HepG2 (cell line): ENCODE data around the gene CRB1.

Experiments
- GTF2F1 ChIP-seq: fragments of 150-350 bp; IDR thresholded peaks from 2 replicates; pipeline ENCODE4 v1.6.1; 2014; ENCODE audit warnings: low read length
- HNRNPK ChIP-seq: fragments of 200-400 bp; formaldehyde crosslinking; IDR thresholded peaks from 2 replicates; pipeline ENCODE4 v1.6.1; 2018; ENCODE audit warnings: low read length, low read depth, moderate library complexity, mild to moderate bottlenecking; ENCODE audit not compliant: poor library complexity, severe bottlenecking
- PBX3 ChIP-seq: sonication (generic); formaldehyde crosslinking; IDR thresholded peaks from 2 replicates; pipeline ENCODE4 v1.8.1; 2023; ENCODE audit warnings: missing genetic modification reagents, inconsistent platforms, borderline replicate concordance
- RFX5 ChIP-seq: IDR thresholded peaks from 2 replicates; pipeline ENCODE4 v1.6.1; 2011; ENCODE audit warnings: low read depth, low read length, improper control_type of control experiment
- SIN3A ChIP-seq: IDR thresholded peaks from 2 replicates; pipeline ENCODE4 v1.6.1; 2011; ENCODE audit warnings: low read depth, mild to moderate bottlenecking, control low read depth, low read length, borderline replicate concordance
- TEAD2 ChIP-seq: sonication (generic); formaldehyde crosslinking; IDR thresholded peaks from 2 replicates; pipeline ENCODE4 v1.9.0; 2021; ENCODE audit warnings: missing genetic modification reagents
- UBTF ChIP-seq: sonication (generic); formaldehyde crosslinking; IDR thresholded peaks from 2 replicates; pipeline ENCODE4 v1.4.0; 2020; ENCODE audit warnings: mild to moderate bottlenecking, missing genetic modification reagents
- ZNF614 ChIP-seq: IDR thresholded peaks from 2 replicates; pipeline ENCODE4 v1.6.1; 2018; ENCODE audit warnings: missing biosample characterization, missing genetic modification reagents, inconsistent platforms, borderline replicate concordance
- ZSCAN20 ChIP-seq: sonication (generic); formaldehyde crosslinking; IDR thresholded peaks from 2 replicates; pipeline ENCODE4 v1.4.0; 2020; ENCODE audit warnings: missing genetic modification reagents, mild to moderate bottlenecking, borderline replicate concordance
- ZSCAN29 ChIP-seq: sonication (generic); formaldehyde crosslinking; conservative IDR thresholded peaks from 2 replicates; pipeline ENCODE4 v1.4.0; 2020; ENCODE audit warnings: mild to moderate bottlenecking, missing genetic modification reagents
- TF ChIP-seq, protein P1 (sequence below): IDR thresholded peaks from 2 replicates; pipeline ENCODE4 v1.6.1; 2012; ENCODE audit warnings: inconsistent platforms
- TF ChIP-seq, protein P2 (sequence below): sonication (generic); formaldehyde crosslinking; IDR thresholded peaks from 2 replicates; pipeline ENCODE4 v1.5.0; 2020; ENCODE audit warnings: mild to moderate bottlenecking, missing genetic modification reagents, moderate library complexity
- TF ChIP-seq, protein P3 (sequence below): sonication (generic); formaldehyde crosslinking; IDR thresholded peaks from 2 replicates; pipeline ENCODE4 v1.8.0; 2022; ENCODE audit warnings: missing genetic modification reagents, mild to moderate bottlenecking, inconsistent platforms, borderline replicate concordance

DNA sequence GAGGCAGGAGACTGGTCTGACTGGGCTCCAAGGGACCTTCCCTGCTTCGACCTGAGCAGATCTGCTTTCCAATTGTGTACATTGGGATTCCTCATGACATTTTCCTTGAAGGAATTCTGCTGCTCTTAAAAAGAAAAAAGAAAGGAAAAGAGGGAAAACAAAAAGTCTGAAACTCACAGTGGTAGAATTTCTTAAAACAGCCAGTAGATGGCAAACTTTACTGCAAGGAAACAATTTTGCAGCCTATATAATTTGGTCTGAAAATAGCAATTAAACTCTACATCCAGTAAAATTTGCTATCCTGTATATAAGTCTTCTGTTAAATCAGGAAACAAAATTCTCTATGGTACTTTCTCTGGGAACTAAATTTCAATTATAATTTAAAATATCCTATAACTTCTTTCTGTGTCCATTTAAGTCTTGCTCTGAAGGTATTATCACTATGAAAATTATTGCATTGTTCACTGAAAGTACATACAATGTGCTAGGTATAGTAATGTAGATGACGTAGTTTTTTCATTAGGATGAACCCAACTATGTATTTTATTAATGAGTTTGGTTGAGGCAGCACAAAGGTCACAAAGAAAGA, 59.8 kb downstream of the CRB1 start:
- TF ChIP-seq GTF2F1 (no peak), ZSCAN20 (CRISPR knock-in tag) (no peak), TEAD2 (CRISPR knock-in tag) (no peak), RFX5 (no peak), ZSCAN29 (CRISPR knock-in tag) (no peak), ZNF614 (no peak), PBX3 (no peak), SIN3A (no peak), UBTF (CRISPR knock-in tag) (no peak), HNRNPK (no peak)
- TF ChIP-seq, protein P1, sequence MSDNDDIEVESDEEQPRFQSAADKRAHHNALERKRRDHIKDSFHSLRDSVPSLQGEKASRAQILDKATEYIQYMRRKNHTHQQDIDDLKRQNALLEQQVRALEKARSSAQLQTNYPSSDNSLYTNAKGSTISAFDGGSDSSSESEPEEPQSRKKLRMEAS = no peak
- TF ChIP-seq, protein P2, sequence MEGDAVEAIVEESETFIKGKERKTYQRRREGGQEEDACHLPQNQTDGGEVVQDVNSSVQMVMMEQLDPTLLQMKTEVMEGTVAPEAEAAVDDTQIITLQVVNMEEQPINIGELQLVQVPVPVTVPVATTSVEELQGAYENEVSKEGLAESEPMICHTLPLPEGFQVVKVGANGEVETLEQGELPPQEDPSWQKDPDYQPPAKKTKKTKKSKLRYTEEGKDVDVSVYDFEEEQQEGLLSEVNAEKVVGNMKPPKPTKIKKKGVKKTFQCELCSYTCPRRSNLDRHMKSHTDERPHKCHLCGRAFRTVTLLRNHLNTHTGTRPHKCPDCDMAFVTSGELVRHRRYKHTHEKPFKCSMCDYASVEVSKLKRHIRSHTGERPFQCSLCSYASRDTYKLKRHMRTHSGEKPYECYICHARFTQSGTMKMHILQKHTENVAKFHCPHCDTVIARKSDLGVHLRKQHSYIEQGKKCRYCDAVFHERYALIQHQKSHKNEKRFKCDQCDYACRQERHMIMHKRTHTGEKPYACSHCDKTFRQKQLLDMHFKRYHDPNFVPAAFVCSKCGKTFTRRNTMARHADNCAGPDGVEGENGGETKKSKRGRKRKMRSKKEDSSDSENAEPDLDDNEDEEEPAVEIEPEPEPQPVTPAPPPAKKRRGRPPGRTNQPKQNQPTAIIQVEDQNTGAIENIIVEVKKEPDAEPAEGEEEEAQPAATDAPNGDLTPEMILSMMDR = peak; percentile 32
- TF ChIP-seq, protein P3, sequence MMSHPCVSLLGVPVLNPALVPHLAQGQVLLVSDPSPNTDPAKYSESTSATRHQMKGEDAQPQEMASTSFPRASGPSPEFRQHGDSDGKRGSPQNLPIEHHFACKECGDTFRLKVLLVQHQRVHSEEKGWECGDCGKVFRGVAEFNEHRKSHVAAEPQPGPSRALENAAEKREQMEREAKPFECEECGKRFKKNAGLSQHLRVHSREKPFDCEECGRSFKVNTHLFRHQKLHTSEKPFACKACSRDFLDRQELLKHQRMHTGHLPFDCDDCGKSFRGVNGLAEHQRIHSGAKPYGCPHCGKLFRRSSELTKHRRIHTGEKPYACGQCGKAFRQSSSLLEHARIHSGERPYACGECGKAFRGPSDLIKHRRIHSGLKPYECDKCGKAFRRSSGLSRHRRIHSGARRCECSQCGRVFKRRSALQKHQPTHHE (CRISPR knock-in tag) = no peak
